ENCODE measurements around the gene METTL2B. TPM values are rescaled to one million over a fixed set of nuclear protein-coding genes. Genes with fewer than 3 reads are reported as not detected.
"Not testable (repeated sequence)": the region's sequence is repeated elsewhere in the genome, so short reads cannot be mapped to it uniquely, and the experiment has no call there.

The METTL2B gene
- total and polyA plus RNA-seq, 12 donors: 10.0 to 24.2 (median 19.4) TPM

DNA sequence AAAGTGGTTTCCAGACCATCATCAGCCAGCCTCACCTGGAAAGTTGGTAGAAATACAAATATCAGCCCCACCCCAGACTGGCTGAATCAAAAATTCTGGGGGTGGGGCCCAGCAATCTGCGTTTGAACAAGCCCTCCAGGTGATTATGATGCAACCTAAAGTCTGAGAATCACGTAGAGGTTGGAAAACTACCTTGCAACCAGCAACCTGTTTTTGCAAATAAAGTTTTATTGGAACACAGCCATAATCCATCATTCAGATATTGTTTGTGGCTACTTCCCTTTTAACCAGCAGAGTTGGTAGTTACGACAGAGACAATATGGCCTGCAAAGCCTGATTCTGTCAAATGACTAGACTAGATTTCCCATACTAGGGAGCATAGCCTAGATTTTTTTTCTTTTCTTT lies 49.5 kb downstream of the METTL2B start:
- DNase-seq; ATAC-seq; H3K4me3 ChIP-seq; intact Hi-C loops (cut with DNase I); H3K9me3 ChIP-seq; H3K27me3 ChIP-seq; H3K36me3 ChIP-seq: not testable (repeated sequence)
- H3K4me1 ChIP-seq: peaks cover 0 to 33% (median 13%) of the 10 kb centered on the region in 9 donors
- H3K27ac ChIP-seq: peak overlapping the region in 1 of 10 donors; percentile 9
- WGBS, 2 donors: 76 to 85% methylated on average over 2 to 3 of the region's 3 CpGs

DNA sequence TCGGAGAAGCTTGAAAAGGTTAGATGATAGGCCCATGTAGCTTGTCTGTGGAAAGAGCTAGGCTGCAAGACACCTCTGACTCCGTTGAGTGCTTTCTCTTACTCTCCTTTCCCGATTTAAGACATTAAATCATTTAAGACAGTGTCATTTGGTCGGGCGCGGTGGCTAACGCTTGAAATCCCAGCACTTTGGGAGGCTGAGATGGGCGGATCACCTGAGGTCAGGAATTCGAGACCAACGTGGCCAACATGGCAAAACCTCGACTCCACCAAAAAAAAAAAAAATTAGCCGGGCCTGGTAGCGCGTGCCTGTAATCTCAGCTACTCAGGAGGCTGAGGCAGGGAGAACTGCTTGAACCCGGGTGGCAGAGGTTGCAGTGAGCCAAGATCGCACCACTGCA lies 52.6 kb downstream of the METTL2B start:
- H3K9me3 ChIP-seq; intact Hi-C loops (cut with DNase I); H3K27ac ChIP-seq; DNase-seq; ATAC-seq; H3K27me3 ChIP-seq; H3K4me3 ChIP-seq; H3K36me3 ChIP-seq: not testable (repeated sequence)
- H3K4me1 ChIP-seq: peaks cover 5 to 32% (median 19%) of the 10 kb centered on the region in 9 donors
- WGBS, 2 donors: 96% methylated on average over 16 of the region's 16 CpGs

DNA sequence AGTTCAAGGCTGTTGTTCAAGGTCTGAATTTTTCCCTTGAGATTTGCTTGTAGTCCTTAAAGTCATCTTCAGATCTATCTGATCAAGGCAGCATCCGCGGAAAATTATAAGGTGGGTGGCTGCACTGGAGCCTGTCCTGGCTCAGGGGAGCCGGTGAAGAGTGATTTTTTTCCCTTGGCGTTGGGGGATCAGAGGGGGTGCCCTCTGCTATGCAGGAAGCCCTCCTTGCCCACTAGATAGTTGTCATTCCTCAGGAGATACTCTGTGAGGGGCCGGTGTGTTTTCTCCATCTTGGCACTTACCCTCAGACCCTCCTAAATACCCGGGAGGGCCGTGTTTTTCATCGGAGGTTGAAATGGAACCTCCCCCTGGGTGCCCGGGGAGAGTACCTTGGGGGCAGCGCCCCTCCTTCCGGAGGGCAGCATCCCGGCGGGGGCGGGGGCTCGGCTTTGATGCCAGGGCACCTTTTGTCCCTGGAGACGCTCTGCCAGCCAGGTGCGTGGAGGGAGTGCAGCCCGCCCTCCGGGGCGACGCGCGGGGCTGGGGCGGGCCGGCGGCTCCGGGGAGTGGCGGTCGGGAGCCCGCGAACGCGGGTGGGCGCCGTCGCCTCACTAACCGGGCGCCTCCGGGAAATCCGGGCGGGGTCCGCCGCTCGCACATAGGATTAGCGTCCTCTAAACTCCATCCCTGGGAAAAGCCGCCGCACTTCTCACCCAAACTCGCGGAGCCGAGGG lies 53.7 kb downstream of the METTL2B start:
- peak in 5 of 8 donors; percentile 12 to 21 (median 13) for ATAC-seq
- Histone ChIP-seq H3K4me3 (peak overlapping the region; percentile 46 to 91 (median 79)), H3K4me1 (peaks cover 5 to 37% (median 30%) of the 10 kb centered on the region in 9 donors), H3K36me3 (peaks cover 0 to 18% (median 0%) of the 10 kb centered on the region in 9 donors), H3K27ac (peak overlapping the region; percentile 92 to 99 (median 98))
- H3K27me3 ChIP-seq, H3K9me3 ChIP-seq: not testable (repeated sequence)
- 2 to 3% methylated on average over 37 to 50 of the region's 50 CpGs for WGBS, 2 donors
- peak in 1 of 2 donors; percentile 10 for DNase-seq
- intact Hi-C loops (cut with DNase I): loop anchor here in 3 of 10 donors (5.0 to 10.0 kb wide), 2 partner anchors 53 to 55 kb away; partner anchors contain the start of gene METTL2B (in 3 of the 3)

- peaks cover 0 to 21% (median 0%) of the 10 kb centered on the region in 9 donors for H3K36me3 ChIP-seq
- peak overlapping the region; percentile 46 to 91 (median 79) for H3K4me3 ChIP-seq
- ATAC-seq (no peak), DNase-seq (no peak)
- peak overlapping the region; percentile 92 to 99 (median 98) for H3K27ac ChIP-seq
- no peaks in the 10 kb centered on the region for H3K27me3 ChIP-seq
- TF ChIP-seq, protein P1, sequence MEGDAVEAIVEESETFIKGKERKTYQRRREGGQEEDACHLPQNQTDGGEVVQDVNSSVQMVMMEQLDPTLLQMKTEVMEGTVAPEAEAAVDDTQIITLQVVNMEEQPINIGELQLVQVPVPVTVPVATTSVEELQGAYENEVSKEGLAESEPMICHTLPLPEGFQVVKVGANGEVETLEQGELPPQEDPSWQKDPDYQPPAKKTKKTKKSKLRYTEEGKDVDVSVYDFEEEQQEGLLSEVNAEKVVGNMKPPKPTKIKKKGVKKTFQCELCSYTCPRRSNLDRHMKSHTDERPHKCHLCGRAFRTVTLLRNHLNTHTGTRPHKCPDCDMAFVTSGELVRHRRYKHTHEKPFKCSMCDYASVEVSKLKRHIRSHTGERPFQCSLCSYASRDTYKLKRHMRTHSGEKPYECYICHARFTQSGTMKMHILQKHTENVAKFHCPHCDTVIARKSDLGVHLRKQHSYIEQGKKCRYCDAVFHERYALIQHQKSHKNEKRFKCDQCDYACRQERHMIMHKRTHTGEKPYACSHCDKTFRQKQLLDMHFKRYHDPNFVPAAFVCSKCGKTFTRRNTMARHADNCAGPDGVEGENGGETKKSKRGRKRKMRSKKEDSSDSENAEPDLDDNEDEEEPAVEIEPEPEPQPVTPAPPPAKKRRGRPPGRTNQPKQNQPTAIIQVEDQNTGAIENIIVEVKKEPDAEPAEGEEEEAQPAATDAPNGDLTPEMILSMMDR (IDR thresholded peaks at IDR 0.05): no peak
- intact Hi-C loops (cut with DNase I): loop anchor here in 3 of 10 donors (5.0 to 10.0 kb wide), 2 partner anchors 53 to 56 kb away; partner anchors contain the start of gene METTL2B (in 3 of the 3)
- H3K4me1 ChIP-seq: peaks cover 5 to 41% (median 33%) of the 10 kb centered on the region in 9 donors
- H3K9me3 ChIP-seq: no peaks in the 10 kb centered on the region
- WGBS, 2 donors: 0% methylated on average over 16 to 38 of the region's 38 CpGs
These were observed 54.2 kb downstream of the METTL2B start for GRCh38 chr7:128530855-128531104.

- Histone ChIP-seq H3K4me3 (peak overlapping the region; percentile 67 to 91 (median 79)), H3K36me3 (peaks cover 0 to 26% (median 0%) of the 10 kb centered on the region in 9 donors), H3K27ac (peak overlapping the region; percentile 92 to 99 (median 98)), H3K4me1 (peaks cover 5 to 46% (median 33%) of the 10 kb centered on the region in 9 donors)
- intact Hi-C loops (cut with DNase I): loop anchor here in 3 of 10 donors (5.0 to 10.0 kb wide), 2 partner anchors 54 to 57 kb away; partner anchors contain the start of gene METTL2B (in 3 of the 3)
- not testable (repeated sequence) for H3K9me3 ChIP-seq, H3K27me3 ChIP-seq
- DNase-seq (peak; percentile 90 to 91), ATAC-seq (peak; percentile 88 to 96 (median 94))
- WGBS, 2 donors: 0% methylated on average over 74 to 92 of the region's 92 CpGs
These were observed 54.8 kb downstream of the METTL2B start for GRCh38 chr7:128531105-128531954.

GRCh38 chr7:128531955-128532478 lies 55.5 kb downstream of the METTL2B start:
- Histone ChIP-seq H3K36me3 (peaks cover 0 to 33% (median 0%) of the 10 kb centered on the region in 9 donors), H3K4me1 (peaks cover 5 to 52% (median 34%) of the 10 kb centered on the region in 9 donors), H3K4me3 (peak overlapping the region; percentile 67 to 91 (median 79)), H3K27ac (peak overlapping the region; percentile 92 to 99 (median 98))
- not testable (repeated sequence) for H3K9me3 ChIP-seq, H3K27me3 ChIP-seq
- WGBS, 2 donors: 0% methylated on average over 22 to 33 of the region's 35 CpGs
- DNase-seq (peak; percentile 37 to 50), ATAC-seq (peak; percentile 7 to 58 (median 22))
- intact Hi-C loops (cut with DNase I): loop anchor here in 3 of 10 donors (5.0 to 10.0 kb wide), 2 partner anchors 55 to 57 kb away; partner anchors contain the start of gene METTL2B (in 3 of the 3)

DNA sequence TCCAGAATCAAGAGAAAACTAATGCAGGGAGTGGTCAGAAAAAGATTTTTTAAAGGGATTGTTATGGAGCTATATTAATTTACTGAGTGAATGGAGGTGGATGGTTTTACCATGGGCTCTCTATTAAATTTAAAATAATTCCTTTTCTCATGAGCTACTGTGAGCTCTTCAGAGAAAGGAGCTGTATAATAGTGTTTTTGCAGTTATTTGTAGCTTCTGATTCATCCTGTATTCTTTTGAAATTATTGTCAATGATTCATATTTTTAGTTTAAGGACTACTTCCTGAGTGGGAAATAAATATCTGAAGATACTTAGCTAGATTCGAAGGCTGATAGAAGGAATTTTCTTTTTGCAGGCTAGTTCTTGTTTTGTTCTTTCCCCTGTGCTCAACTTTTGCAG lies 56.4 kb downstream of the METTL2B start:
- not testable (repeated sequence) for H3K27me3 ChIP-seq, ATAC-seq
- intact Hi-C loops (cut with DNase I): loop anchor here in 3 of 10 donors (5.0 to 10.0 kb wide), 2 partner anchors 56 to 58 kb away; partner anchors contain the start of gene METTL2B (in 3 of the 3)

More for the DNA sequence above, 56.4 kb downstream of the METTL2B start:
- Histone ChIP-seq H3K4me3 (peak overlapping the region in 9 of 10 donors; percentile 72 to 91 (median 79)), H3K27ac (peak overlapping the region in 7 of 10 donors; percentile 94 to 99 (median 98)), H3K36me3 (peaks cover 0 to 35% (median 0%) of the 10 kb centered on the region in 9 donors), H3K4me1 (peaks cover 5 to 61% (median 38%) of the 10 kb centered on the region in 9 donors)
- DNase-seq, H3K9me3 ChIP-seq: not testable (repeated sequence)
- WGBS, 2 donors: 25 to 36% methylated on average over 1 of the region's 1 CpG

Data from heart right ventricle (tissue), 16 donors.